Measurements from ENCODE around the gene OVCA2. TPM values are rescaled to one million over a fixed set of nuclear protein-coding genes. Genes with fewer than 3 reads are reported as not detected.

Gene OVCA2
- total and polyA plus RNA-seq, 12 donors: 15.3 to 47.5 (median 17.7) TPM

- ATAC-seq (peak; percentile 57 to 71 (median 60)), DNase-seq (peak; percentile 79 to 85)
- no peaks in the 10 kb centered on the region for H3K9me3 ChIP-seq
- TF ChIP-seq, protein P1, sequence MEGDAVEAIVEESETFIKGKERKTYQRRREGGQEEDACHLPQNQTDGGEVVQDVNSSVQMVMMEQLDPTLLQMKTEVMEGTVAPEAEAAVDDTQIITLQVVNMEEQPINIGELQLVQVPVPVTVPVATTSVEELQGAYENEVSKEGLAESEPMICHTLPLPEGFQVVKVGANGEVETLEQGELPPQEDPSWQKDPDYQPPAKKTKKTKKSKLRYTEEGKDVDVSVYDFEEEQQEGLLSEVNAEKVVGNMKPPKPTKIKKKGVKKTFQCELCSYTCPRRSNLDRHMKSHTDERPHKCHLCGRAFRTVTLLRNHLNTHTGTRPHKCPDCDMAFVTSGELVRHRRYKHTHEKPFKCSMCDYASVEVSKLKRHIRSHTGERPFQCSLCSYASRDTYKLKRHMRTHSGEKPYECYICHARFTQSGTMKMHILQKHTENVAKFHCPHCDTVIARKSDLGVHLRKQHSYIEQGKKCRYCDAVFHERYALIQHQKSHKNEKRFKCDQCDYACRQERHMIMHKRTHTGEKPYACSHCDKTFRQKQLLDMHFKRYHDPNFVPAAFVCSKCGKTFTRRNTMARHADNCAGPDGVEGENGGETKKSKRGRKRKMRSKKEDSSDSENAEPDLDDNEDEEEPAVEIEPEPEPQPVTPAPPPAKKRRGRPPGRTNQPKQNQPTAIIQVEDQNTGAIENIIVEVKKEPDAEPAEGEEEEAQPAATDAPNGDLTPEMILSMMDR (IDR thresholded peaks at IDR 0.05): peak; percentile 93 to 99 (median 98)
- peak within 1 kb of the TSS; percentile 78 to 97 (median 93) for H3K27ac ChIP-seq
- H3K4me3 ChIP-seq: peak within 1 kb of the TSS; percentile 50 to 83 (median 72)
- 2 to 3% methylated on average over 71 to 72 of the region's 72 CpGs for WGBS, 2 donors
- peaks cover 0 to 30% (median 0%) of the 10 kb centered on the region in 9 donors for H3K36me3 ChIP-seq
- intact Hi-C loops (cut with DNase I): loop anchor here (1.0 to 10.0 kb wide), 11 partner anchors 38 to 340 kb away; no protein-coding TSS in a partner anchor
- peaks cover 0 to 80% (median 17%) of the 10 kb centered on the region in 7 donors for H3K27me3 ChIP-seq
- peaks cover 22 to 69% (median 53%) of the 10 kb centered on the region in 9 donors for H3K4me1 ChIP-seq
These were observed 12.9 kb downstream of the OVCA2 start, which contains the start of gene HIC1 for GRCh38 chr17:2054512-2055291. TSS of gene HIC1 (plus strand) at chr17:2055103. CDS start at chr17:2056691, 1,588 bp downstream.

- WGBS, 2 donors: 6 to 8% methylated on average over 73 to 113 of the region's 113 CpGs
- Histone ChIP-seq H3K4me1 (peaks cover 30 to 73% (median 58%) of the 10 kb centered on the region in 9 donors), H3K4me3 (peak overlapping the region; percentile 50 to 83 (median 72)), H3K36me3 (peaks cover 0 to 39% (median 0%) of the 10 kb centered on the region in 9 donors), H3K27me3 (peaks cover 0 to 75% (median 17%) of the 10 kb centered on the region in 7 donors), H3K27ac (peak overlapping the region; percentile 78 to 97 (median 93)), H3K9me3 (no peaks in the 10 kb centered on the region)
- intact Hi-C loops (cut with DNase I): loop anchor here in 9 of 10 donors (1.0 to 10.0 kb wide), 10 partner anchors 37 to 339 kb away; no protein-coding TSS in a partner anchor
- TF ChIP-seq, protein P1 (IDR thresholded peaks at IDR 0.05): no peak
- DNase-seq: peak in 1 of 2 donors; percentile 68
- ATAC-seq: peak in 4 of 8 donors; percentile 0 to 12 (median 3)
These were observed 13.7 kb downstream of the OVCA2 start for GRCh38 chr17:2055292-2056205.

GRCh38 chr17:2056206-2057174 is 14.7 kb downstream of the OVCA2 start:
- no peak for ATAC-seq
- Histone ChIP-seq H3K4me1 (peaks cover 28 to 73% (median 58%) of the 10 kb centered on the region in 9 donors), H3K27ac (peak overlapping the region; percentile 78 to 97 (median 93)), H3K27me3 (peaks cover 0 to 66% (median 12%) of the 10 kb centered on the region in 7 donors), H3K9me3 (no peaks in the 10 kb centered on the region), H3K4me3 (peak overlapping the region; percentile 22 to 83 (median 71)), H3K36me3 (peaks cover 0 to 48% (median 0%) of the 10 kb centered on the region in 9 donors)
- WGBS, 2 donors: 23% methylated on average over 84 to 85 of the region's 85 CpGs
- TF ChIP-seq, protein P1 (IDR thresholded peaks at IDR 0.05): peak in 3 of 9 donors; percentile 12 to 22 (median 14)
- intact Hi-C loops (cut with DNase I): loop anchor here in 7 of 10 donors (5.0 to 10.0 kb wide), 7 partner anchors 36 to 338 kb away; no protein-coding TSS in a partner anchor
- DNase-seq: no peak
